ENCODE results near the gene SYCP1. TPM values are rescaled to one million over a fixed set of nuclear protein-coding genes. Genes with fewer than 3 reads are reported as not detected.

The SYCP1 gene
- total and polyA plus RNA-seq, 2 of the 13 experiments (the other 11 are each of a cell fraction or from before 2014, with no cell fraction given): not detected

DNA sequence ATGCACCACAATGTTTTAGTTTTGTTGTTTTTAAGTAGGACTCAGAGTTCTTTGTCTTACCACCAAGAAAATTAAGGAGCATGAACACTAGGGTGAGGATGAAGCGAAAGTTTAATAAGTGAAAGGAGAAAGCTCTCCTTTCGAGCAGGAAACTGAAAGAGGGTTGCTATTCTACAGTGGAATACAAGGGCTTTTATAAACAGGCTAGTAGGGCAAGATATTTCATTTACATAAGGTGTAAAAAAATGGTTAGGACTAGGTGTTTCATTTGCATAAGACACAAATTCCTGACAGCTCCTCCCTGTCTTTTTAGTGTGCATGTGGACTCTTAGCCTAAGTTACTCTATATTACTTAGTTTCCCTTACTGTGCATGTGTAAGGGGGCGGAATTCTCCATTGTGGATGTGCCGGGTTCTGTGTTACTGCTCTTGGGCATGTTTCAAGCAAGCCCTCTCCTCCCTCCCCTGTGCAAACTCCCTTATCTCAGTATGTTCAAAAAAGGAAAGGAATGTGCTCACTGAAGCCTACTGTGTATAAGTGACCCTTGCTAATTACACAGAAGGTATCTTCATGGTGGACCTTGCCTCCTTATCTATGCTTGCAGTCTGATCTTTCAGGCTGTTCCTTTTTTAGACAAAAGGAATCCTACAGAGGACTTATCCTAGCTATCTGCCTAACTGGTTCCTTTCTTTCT, 182.3 kb downstream of the SYCP1 start (continued):
- TF ChIP-seq, protein P1, sequence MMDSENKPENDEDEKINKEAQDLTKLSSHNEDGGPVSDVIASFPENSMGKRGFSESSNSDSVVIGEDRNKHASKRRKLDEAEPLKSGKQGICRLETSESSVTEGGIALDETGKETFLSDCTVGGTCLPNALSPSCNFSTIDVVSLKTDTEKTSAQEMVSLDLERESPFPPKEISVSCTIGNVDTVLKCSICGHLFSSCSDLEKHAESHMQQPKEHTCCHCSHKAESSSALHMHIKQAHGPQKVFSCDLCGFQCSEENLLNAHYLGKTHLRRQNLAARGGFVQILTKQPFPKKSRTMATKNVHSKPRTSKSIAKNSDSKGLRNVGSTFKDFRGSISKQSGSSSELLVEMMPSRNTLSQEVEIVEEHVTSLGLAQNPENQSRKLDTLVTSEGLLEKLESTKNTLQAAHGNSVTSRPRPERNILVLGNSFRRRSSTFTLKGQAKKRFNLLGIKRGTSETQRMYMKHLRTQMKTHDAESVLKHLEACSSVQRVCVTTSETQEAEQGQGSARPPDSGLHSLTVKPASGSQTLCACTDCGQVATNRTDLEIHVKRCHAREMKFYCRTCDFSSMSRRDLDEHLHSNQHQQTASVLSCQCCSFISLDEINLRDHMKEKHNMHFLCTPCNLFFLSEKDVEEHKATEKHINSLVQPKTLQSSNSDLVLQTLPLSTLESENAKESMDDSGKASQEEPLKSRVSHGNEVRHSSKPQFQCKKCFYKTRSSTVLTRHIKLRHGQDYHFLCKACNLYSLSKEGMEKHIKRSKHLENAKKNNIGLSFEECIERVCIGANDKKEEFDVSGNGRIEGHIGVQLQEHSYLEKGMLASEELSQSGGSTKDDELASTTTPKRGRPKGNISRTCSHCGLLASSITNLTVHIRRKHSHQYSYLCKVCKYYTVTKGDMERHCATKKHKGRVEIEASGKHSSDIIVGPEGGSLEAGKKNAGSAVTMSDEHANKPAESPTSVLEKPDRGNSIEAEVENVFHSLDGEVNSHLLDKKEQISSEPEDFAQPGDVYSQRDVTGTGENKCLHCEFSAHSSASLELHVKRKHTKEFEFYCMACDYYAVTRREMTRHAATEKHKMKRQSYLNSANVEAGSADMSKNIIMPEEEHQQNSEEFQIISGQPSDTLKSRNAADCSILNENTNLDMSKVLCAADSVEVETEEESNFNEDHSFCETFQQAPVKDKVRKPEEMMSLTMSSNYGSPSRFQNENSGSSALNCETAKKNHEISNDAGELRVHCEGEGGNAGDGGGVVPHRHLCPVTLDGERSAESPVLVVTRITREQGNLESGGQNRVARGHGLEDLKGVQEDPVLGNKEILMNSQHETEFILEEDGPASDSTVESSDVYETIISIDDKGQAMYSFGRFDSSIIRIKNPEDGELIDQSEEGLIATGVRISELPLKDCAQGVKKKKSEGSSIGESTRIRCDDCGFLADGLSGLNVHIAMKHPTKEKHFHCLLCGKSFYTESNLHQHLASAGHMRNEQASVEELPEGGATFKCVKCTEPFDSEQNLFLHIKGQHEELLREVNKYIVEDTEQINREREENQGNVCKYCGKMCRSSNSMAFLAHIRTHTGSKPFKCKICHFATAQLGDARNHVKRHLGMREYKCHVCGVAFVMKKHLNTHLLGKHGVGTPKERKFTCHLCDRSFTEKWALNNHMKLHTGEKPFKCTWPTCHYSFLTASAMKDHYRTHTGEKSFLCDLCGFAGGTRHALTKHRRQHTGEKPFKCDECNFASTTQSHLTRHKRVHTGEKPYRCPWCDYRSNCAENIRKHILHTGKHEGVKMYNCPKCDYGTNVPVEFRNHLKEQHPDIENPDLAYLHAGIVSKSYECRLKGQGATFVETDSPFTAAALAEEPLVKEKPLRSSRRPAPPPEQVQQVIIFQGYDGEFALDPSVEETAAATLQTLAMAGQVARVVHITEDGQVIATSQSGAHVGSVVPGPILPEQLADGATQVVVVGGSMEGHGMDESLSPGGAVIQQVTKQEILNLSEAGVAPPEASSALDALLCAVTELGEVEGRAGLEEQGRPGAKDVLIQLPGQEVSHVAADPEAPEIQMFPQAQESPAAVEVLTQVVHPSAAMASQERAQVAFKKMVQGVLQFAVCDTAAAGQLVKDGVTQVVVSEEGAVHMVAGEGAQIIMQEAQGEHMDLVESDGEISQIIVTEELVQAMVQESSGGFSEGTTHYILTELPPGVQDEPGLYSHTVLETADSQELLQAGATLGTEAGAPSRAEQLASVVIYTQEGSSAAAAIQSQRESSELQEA (CRISPR knock-in tag; IDR thresholded peaks at IDR 0.05; ENCODE audit: not compliant biosample characterization): no peak
- no peak for TF ChIP-seq PHB2 (IDR thresholded peaks at IDR 0.05; ENCODE audit: partially characterized antibody)
- TF ChIP-seq, protein P2, sequence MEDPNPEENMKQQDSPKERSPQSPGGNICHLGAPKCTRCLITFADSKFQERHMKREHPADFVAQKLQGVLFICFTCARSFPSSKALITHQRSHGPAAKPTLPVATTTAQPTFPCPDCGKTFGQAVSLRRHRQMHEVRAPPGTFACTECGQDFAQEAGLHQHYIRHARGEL (CRISPR knock-in tag; IDR thresholded peaks at IDR 0.05): no peak
- TF ChIP-seq, protein P3, sequence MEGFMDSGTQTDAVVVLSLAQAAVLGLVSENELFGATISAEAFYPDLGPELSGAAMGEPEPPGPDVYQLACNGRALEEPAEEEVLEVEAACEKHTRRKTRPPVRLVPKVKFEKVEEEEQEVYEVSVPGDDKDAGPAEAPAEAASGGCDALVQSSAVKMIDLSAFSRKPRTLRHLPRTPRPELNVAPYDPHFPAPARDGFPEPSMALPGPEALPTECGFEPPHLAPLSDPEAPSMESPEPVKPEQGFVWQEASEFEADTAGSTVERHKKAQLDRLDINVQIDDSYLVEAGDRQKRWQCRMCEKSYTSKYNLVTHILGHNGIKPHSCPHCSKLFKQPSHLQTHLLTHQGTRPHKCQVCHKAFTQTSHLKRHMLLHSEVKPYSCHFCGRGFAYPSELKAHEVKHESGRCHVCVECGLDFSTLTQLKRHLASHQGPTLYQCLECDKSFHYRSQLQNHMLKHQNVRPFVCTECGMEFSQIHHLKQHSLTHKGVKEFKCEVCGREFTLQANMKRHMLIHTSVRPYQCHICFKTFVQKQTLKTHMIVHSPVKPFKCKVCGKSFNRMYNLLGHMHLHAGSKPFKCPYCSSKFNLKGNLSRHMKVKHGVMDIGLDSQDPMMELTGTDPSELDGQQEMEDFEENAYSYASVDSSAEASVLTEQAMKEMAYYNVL (CRISPR knock-in tag; IDR thresholded peaks at IDR 0.05; ENCODE audit: borderline replicate concordance): 0 out of 2 replicates have a peak, but pooled peaks have one; percentile 40
- TF ChIP-seq ZNF550 (CRISPR knock-in tag; IDR thresholded peaks at IDR 0.05; ENCODE audit: borderline replicate concordance): no peak
- TF ChIP-seq, protein P4, sequence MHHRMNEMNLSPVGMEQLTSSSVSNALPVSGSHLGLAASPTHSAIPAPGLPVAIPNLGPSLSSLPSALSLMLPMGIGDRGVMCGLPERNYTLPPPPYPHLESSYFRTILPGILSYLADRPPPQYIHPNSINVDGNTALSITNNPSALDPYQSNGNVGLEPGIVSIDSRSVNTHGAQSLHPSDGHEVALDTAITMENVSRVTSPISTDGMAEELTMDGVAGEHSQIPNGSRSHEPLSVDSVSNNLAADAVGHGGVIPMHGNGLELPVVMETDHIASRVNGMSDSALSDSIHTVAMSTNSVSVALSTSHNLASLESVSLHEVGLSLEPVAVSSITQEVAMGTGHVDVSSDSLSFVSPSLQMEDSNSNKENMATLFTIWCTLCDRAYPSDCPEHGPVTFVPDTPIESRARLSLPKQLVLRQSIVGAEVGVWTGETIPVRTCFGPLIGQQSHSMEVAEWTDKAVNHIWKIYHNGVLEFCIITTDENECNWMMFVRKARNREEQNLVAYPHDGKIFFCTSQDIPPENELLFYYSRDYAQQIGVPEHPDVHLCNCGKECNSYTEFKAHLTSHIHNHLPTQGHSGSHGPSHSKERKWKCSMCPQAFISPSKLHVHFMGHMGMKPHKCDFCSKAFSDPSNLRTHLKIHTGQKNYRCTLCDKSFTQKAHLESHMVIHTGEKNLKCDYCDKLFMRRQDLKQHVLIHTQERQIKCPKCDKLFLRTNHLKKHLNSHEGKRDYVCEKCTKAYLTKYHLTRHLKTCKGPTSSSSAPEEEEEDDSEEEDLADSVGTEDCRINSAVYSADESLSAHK (CRISPR knock-in tag; IDR thresholded peaks at IDR 0.05; ENCODE audit: borderline replicate concordance): no peak
- TF ChIP-seq, protein P5, sequence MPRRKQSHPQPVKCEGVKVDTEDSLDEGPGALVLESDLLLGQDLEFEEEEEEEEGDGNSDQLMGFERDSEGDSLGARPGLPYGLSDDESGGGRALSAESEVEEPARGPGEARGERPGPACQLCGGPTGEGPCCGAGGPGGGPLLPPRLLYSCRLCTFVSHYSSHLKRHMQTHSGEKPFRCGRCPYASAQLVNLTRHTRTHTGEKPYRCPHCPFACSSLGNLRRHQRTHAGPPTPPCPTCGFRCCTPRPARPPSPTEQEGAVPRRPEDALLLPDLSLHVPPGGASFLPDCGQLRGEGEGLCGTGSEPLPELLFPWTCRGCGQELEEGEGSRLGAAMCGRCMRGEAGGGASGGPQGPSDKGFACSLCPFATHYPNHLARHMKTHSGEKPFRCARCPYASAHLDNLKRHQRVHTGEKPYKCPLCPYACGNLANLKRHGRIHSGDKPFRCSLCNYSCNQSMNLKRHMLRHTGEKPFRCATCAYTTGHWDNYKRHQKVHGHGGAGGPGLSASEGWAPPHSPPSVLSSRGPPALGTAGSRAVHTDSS (CRISPR knock-in tag; conservative IDR thresholded peaks at IDR 0.05): no peak
- no peak for TF ChIP-seq RELA (CRISPR knock-in tag; IDR thresholded peaks at IDR 0.05)
- TF ChIP-seq NKX3-1 (CRISPR knock-in tag; IDR thresholded peaks at IDR 0.05): no peak
- no peak for TF ChIP-seq EED (CRISPR knock-in tag; IDR thresholded peaks at IDR 0.05)
- TF ChIP-seq CENPT (CRISPR knock-in tag; IDR thresholded peaks at IDR 0.05; ENCODE audit: low read depth): no peak
- TF ChIP-seq IKZF4 (CRISPR knock-in tag; IDR thresholded peaks at IDR 0.05; ENCODE audit: borderline replicate concordance, low read depth, not compliant biosample characterization): no peak
